ENCODE data around the gene TPPP2.
A peak's percentile ranks its signal among the peaks of the same experiment; 100 is the strongest.

The TPPP2 gene

DNA sequence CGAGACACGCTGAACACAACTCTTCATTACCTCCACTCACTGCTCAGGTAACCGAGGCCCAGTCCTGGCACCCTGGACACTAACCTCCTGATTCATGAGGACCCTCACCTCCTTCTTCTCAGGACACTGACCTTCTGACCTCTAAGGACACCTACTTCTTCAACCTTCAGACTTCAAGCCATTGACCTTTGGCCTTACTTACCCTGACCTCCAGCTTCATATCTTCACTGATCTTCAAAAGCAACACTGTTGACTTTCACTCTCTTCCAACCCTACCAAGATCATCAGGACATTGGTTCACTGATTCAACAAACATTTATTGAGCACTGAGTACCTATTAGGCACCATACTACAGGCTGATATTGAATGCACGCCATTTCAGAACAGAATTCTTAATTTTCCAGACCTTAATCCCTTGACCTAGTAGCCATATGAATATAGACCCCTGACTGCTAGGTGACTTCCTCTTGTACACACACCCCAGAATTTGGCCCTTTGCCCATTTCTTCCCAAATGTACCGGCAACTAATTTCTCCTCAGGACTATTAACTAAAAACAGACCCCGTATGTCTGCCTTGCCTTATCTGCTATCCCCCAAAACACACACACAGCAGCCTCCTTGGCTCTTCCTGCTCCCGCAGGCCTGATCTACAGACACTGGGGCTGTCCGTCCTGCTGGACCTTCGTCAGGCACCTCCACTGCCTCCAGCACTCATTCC, 45.9 kb downstream of the TPPP2 start:
- peak; percentile 5 for DNase-seq (ENCODE audit: low spot score)

DNA sequence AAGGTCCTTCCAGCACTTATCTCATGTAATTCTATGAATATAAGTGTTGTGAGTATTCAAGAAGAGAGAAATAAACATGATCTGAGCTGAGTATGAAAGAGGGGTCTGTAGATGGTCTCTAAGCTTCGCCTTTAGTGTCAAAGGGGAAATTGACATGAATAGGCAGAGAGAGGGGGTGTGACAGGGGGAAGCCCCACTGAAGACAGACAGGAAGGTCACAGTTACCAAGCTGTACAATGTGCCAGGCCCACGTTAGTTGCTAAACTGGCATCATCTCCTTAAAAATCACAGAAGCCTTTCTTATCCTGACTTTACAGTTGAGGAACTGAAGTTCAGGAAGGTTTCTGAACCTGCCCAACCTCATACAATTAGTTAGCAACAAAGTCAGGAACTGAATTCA, 47.7 kb downstream of the TPPP2 start:
- DNase-seq (ENCODE audit: low spot score): no peak

GRCh38 chr14:21078287-21078686, 48.3 kb downstream of the TPPP2 start:
- no peak for DNase-seq (ENCODE audit: low spot score)

GRCh38 chr14:21078726-21079125, 48.7 kb downstream of the TPPP2 start:
- DNase-seq (ENCODE audit: low spot score): no peak

DNA sequence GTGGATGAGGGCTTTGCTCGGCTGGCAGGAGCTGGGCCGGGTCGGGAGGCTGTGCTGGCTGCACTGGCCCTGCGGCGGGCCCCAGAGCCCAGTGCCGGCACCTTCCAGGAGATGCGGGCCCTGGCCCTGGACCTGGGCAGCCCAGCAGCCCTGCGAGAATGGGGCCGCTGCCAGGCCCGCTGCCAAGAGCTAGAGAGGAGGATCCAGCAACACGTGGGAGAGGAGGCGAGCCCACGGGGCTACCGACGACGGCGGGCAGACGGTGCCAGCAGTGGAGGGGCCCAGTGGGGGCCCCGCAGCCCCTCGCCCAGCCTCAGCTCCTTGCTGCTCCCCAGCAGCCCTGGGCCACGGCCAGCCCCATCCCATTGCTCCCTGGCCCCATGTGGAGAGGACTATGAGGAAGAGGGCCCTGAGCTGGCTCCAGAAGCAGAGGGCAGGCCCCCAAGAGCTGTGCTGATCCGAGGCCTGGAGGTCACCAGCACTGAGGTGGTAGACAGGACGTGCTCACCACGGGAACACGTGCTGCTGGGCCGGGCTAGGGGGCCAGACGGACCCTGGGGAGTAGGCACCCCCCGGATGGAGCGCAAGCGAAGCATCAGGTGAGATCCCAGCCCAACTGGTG, 51.6 kb downstream of the TPPP2 start:
- no peak for DNase-seq (ENCODE audit: low spot score)
